ENCODE results near the gene ISOC2.

DNA sequence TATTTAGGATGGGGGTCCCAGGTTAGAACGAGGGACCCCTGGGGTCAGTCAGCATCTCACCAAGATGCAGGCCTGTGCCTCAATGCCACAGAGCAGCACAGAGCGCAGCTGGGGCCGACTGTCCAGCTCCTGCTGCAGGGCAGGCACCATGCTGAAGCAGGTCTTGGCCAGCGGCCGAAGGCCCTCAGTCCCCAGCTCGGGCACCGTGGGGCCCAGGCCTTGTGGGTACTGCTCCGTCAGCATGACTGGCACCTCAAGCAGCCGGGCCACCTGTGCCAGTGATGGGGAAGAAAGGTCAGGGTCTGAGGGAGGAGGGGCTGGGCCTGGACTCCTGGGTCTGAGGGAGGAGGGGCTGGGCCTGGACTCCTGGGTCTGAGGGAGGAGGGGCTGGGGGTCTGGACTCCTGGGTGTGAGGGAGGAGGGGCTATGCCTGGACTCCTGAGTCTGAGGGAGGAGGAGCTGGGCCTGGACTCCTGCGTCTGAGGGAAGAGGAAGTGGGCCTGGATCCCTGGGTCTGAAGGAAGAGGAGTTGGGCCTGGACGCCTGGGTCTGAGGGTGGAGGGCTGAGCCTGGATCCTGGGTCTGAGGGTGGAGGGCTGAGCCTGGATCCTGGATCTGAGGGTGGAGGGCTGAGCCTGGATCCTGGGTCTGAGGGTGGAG is 5.7 kb downstream of the ISOC2 start:
- TF ChIP-seq CTCF (IDR thresholded peaks at IDR 0.05; ENCODE audit: insufficient read depth, low read length, poor library complexity, severe bottlenecking) (no peak), EZH2phosphoT487 (conservative IDR thresholded peaks at IDR 0.05; ENCODE audit: low read length) (no peak)

All from SU-DHL-6 (cell line).